GM19397 (cell line): Measurements from ENCODE around the gene OR1F1.
"Not testable (repeated sequence)": the region's sequence is repeated elsewhere in the genome, so short reads cannot be mapped to it uniquely, and the experiment has no call there.

Source experiments
- ATAC-seq: cut with Tn5 transposase; IDR thresholded peaks from one replicate; pipeline ENCODE4 v1.9.1; 2021; ENCODE audit warnings: mild to moderate bottlenecking, moderate library complexity; ENCODE audit not compliant: unreplicated experiment

OR1F1 gene

DNA sequence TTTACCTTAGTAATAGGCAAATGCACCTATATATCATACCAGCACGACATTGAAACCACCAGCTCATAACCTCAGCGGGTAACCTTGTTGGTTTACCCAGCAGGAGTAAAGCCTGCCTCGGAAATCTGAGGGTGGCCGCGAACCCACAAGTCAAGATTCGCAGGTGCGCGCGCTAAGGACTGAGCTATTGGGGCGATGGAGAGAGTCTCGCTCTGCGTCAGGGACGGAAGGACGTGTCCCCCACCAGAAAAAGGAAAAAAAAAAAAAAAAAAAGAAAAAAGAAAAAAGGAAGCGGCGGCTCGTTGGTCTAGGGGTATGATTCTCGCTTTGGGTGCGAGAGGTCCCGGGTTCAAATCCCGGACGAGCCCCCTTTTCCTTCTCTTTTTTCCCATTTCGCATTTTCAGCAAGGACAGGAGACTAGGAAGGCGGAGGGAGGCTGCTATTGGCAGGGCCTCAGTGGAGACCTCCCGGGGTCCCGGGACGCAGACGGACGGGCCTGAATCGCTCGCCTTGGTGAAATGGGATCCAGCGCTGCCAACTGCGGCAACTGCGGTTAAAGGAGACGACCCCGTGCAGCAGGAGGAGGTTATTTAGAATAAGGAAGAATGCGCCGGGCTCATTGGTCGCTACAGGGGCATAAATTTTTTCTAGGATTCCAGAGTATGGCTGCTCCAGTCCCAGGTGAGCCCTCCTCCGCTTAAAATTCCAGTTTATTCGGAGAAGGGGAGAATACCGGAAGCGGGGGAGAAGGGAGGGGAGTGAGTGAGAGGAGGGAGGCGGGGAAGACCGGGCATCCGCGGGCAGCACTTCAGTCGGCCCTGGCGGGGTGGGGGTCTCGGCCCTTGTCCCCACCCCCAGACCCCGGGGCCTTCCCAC, at the start of gene OR1F1:
OR1F1 (plus strand) TSS at position 407 of the 877 bp plus-strand sequence.
- ATAC-seq: no peak

DNA sequence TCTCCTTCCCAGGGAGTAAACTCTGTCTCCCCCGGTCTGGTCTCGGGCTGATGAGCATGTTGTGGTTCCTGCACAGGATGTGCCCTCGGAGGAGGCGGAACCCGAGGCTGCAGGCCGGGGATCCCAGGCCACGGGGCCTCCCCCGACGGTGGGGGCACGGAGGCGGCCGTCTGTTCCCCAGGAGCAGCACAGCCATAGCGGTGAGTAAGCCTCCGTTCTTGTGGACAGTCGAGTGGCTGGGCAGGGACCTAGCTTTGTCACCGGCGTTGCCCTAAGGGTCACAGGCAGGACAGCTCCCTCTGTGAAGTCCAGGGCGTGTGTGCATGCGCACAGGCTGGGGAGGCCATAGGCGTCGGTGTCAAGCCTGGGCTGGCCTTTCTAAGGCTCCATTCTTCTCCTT, 49.7 kb upstream of the OR1F1 start:
- no peak for ATAC-seq

DNA sequence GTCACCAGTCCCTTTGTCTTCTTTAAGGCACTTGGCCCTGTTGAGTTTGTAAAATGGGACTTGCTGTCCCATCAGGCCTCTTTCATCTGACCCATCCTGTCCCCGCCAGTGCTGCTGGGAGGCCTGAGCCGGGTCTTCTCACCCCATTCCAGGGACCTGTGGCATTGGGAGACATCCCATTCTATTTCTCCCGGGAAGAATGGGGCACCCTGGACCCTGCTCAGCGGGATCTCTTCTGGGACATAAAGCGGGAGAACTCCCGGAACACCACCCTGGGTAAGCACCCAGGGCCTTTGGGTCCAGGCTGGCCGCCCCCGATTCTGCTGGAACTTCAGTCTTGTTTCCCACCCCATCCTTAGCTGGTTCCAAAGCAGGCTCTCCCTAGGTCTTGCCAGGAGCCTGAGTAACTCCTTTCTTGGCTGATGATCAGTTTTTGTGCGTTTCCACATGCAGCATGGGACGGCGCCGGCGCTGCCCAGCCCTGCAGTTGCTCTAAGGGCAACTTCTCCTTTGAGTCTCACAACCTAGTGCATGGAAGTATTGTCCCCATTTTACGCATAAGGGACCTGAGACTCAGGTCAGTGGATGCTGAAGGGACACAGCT, 49.1 kb upstream of the OR1F1 start:
- ATAC-seq: no peak

GRCh38 chr16:3139561-3139960, 48.4 kb upstream of the OR1F1 start:
- not testable (repeated sequence) for ATAC-seq

DNA sequence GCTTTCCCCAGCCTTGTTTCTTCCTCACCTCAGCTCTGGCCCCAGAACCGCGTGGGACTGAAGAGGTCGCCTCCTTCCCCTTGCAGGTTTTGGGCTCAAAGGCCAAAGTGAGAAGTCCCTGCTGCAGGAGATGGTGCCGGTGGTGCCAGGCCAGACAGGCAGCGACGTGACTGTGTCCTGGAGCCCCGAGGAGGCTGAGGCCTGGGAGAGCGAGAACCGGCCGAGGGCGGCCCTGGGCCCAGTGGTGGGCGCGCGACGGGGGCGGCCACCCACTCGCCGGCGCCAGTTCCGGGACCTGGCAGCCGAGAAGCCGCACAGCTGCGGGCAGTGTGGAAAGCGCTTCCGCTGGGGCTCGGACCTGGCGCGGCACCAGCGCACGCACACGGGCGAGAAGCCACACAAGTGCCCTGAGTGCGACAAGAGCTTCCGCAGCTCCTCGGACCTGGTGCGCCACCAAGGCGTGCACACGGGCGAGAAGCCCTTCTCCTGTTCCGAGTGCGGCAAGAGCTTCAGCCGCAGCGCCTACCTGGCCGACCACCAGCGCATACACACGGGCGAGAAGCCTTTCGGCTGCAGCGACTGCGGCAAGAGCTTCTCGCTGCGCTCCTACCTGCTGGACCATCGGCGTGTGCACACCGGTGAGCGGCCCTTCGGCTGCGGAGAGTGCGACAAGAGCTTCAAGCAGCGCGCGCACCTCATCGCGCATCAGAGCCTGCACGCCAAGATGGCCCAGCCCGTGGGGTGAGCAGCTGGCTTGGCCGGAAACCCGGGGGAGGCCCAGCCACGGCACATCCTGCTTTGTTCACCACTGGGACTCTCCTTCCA, 47.2 kb upstream of the OR1F1 start:
- no peak for ATAC-seq

GRCh38 chr16:3141781-3142311, 46.2 kb upstream of the OR1F1 start:
- ATAC-seq: no peak

GRCh38 chr16:3142327-3142726, 45.7 kb upstream of the OR1F1 start:
- ATAC-seq: no peak

GRCh38 chr16:3142770-3143169, 45.2 kb upstream of the OR1F1 start:
- no peak for ATAC-seq

- no peak for ATAC-seq
Measured at GRCh38 chr16:3143189-3143588, 44.8 kb upstream of the OR1F1 start.

DNA sequence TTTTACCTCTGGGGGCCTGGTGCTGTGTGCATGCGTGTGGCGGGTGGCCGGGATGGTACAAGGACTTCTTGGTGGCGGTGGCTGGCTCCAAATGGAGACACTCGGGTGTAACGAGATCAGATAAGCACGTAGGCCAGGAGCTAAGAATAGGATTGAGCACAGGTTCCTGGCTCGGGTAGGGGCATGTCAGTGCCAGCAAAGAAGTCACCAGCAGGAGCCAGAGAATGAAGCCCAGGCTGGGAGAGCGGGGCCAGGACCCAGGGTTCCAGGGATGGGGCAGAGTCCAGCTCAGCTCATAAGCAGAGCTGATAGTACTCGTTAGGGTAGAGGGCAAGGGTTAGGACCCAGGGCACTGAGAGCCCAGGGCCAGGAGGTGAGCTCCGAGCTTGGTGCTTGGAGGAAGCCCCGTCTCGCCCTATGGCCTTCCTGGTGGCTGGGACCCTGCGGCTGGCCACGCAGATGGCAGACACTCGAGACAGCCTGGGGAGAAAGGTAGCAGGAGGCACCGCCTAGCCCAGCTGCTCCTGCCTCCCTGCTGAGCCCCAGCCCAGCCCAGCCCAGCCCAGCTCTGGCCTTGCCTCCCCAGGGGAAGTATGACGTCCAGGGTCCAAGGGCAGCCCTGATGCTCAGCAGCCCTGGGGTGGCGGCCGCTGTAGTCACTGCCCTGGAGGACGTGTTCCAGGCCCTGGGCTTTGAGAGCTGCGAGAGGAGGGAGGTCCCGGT, 44.2 kb upstream of the OR1F1 start:
- no peak for ATAC-seq

DNA sequence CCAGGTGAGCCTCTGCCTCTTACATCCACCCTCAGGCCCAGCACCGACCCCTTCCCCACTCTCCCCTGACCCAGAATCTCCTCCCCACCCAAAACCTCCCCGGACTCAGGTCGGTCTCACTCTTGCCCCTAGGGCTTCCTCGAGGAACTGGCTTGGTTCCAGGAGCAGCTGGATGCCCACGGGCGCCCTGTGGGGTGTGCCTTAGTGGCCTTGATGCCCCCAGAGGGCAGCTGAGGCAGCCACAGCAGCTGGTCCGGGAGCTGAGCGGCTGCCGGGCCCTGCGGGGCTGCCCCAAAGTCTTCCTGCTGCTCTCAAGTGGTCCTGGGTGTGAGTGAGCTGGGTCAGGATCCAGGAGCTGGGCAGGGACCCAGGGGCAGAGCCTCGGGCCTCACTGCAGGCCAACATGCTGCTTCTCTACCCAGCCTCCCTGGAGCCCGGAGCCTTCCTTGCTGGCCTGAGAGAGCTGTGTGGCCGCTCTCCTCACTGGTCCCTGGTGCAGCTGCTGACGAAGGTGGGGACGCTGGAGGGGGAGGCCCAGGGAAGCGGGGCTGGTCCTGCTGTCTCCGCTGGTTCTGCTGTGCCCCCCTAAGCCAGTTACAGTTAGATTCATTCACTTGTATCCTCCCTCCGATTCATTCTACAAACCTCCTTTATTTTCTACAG, 43.6 kb upstream of the OR1F1 start:
- no peak for ATAC-seq

DNA sequence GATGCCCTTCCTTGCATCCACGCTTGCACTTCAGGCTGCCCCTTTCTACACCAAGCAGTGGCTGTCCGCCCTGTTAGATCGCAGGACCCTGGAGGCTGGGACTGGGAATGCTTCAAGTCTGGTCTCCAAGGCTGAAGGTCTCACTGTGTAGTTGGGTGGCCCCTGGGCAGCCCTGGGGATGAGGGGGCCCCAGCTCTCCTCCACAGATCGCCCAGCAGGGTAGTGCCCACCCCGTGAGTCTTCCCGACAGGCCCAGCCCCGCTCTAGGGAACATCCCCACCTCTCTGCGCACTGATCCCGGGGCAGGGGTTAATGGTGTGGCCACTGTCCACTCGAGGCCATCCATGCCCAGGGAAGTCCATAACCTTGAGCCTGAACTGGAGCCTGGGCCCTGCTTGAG, 42.9 kb upstream of the OR1F1 start:
- ATAC-seq: no peak

DNA sequence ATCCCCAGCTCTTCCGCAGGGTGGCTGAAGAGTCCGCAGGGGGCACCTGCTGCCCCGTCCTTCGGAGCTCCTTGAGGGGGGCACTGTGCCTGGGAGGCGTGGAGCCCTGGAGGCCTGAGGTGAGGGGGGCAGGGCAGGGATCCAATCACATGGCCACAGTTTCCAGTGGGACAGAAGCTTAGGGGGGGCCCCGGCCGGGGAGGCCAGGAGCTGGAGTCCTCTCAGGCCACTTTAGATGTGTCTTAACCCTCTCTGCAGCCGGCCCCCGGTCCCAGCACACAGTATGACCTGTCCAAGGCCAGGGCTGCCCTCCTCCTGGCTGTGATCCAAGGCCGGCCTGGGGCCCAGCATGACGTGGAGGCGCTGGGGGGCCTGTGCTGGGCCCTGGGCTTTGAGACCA, 42.3 kb upstream of the OR1F1 start:
- no peak for ATAC-seq

DNA sequence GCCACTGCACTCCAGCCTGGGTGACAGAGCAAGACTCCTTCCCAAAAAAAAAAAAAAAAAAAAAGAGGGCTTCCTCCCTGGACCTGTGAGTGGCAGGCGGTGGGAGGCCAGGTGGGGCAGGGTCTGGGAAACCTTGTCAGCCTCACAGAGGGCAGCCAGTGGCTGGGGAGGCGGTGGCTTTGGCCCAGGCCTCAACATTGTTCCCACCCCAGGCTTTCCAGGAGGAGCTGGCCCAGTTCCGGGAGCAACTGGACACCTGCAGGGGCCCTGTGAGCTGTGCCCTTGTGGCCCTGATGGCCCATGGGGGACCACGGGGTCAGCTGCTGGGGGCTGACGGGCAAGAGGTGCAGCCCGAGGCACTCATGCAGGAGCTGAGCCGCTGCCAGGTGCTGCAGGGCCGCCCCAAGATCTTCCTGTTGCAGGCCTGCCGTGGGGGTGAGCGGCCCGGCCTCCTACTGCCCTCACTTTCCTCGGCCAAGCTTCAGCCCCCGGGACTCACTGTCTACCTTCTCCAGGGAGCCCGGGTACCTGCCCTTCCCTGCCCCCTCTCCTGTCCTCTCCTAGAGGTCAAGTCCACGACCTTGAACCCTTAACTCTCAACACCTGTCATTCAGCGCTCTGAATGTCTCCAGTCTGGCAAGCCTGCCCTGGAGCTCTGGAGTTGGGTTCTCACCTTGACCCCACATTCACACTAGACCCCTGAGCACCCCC, 40.8 kb upstream of the OR1F1 start:
- no peak for ATAC-seq

DNA sequence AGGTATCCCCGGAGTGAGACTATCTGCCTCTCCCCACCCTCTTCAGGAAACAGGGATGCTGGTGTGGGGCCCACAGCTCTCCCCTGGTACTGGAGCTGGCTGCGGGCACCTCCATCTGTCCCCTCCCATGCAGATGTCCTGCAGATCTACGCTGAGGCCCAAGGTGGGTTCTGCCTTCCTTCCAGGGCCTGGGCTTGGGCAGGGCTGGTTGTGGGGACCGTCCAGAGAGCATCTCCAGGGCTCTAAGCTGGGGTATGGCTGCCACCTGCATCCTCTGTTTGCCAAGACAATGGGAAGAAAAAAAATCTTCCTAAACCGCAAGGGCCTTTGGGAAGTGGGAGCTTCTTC, 40.3 kb upstream of the OR1F1 start:
- ATAC-seq: no peak

DNA sequence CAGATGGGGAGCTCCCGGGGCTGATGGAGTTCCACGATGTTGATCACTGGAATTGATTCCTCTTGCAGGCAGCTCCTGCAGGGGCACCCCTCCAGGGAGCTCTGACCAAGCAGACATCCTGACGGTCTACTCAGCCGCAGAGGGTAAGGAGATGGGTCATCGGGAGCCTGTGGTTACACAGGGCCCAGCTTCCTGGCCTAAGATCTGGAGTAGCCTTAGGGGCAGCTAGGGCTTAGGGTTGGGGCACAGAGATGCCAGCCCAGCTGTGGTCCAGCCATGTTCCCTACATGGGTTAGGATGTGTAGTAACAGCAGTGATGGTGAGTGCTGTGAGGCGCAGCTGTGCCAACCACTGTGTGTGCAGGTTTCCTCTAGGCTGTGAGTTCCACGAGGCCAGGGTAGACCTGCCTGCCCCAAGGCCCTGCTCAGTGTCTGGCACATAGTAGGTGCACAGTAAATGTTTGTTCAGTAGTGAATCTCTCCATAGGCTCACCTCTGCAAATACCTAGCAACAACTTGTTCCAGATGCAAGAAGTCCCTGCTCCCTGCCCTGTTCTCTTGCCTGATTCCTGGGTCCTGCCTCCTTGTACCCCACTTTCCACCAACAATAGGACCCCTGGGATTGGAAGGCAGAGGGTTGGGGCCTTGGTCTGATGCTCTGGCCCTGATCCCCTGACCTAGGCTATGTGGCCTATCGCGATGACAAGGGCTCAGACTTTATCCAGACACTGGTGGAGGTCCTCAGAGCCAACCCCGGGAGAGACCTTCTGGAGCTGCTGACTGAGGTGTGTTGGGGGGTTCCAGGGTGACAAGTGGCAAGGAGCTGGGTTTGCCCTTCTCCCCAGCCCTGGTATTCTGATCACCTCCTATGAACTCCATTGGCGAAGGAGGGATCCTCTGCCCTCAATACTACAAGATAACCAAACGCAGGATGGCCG, 39.5 kb upstream of the OR1F1 start:
- ATAC-seq: no peak

GRCh38 chr16:3149193-3149530, 38.8 kb upstream of the OR1F1 start:
- ATAC-seq: no peak

GRCh38 chr16:3149630-3150345, 38.2 kb upstream of the OR1F1 start:
- no peak for ATAC-seq
